Fibroblast of pulmonary artery (primary cell): ENCODE results near the gene EHMT1.
"Not testable (repeated sequence)": the region's sequence is repeated elsewhere in the genome, so short reads cannot be mapped to it uniquely, and the experiment has no call there.

Experiments
- DNase-seq: peaks from one replicate; pipeline ENCODE4 v3.0.0-alpha.2; 2010; ENCODE audit warnings: low read depth
- H3K4me3 ChIP-seq: replicated peaks from 2 replicates; pipeline ENCODE4 v1.5.1; 2011; ENCODE audit warnings: low read depth, mild to moderate bottlenecking, control low read depth, low read length, moderate library complexity
- TF ChIP-seq, protein P1 (sequence below): IDR thresholded peaks from 2 replicates; pipeline ENCODE4 v1.5.1; 2011; ENCODE audit warnings: mild to moderate bottlenecking, control low read depth, low read length, inconsistent platforms; ENCODE audit errors: missing control alignments

The EHMT1 gene

GRCh38 chr9:137717776-137718327 lies 99.0 kb downstream of the EHMT1 start:
- DNase-seq: no peak
- no peak overlapping the region for H3K4me3 ChIP-seq
- TF ChIP-seq, protein P1, sequence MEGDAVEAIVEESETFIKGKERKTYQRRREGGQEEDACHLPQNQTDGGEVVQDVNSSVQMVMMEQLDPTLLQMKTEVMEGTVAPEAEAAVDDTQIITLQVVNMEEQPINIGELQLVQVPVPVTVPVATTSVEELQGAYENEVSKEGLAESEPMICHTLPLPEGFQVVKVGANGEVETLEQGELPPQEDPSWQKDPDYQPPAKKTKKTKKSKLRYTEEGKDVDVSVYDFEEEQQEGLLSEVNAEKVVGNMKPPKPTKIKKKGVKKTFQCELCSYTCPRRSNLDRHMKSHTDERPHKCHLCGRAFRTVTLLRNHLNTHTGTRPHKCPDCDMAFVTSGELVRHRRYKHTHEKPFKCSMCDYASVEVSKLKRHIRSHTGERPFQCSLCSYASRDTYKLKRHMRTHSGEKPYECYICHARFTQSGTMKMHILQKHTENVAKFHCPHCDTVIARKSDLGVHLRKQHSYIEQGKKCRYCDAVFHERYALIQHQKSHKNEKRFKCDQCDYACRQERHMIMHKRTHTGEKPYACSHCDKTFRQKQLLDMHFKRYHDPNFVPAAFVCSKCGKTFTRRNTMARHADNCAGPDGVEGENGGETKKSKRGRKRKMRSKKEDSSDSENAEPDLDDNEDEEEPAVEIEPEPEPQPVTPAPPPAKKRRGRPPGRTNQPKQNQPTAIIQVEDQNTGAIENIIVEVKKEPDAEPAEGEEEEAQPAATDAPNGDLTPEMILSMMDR: no peak

DNA sequence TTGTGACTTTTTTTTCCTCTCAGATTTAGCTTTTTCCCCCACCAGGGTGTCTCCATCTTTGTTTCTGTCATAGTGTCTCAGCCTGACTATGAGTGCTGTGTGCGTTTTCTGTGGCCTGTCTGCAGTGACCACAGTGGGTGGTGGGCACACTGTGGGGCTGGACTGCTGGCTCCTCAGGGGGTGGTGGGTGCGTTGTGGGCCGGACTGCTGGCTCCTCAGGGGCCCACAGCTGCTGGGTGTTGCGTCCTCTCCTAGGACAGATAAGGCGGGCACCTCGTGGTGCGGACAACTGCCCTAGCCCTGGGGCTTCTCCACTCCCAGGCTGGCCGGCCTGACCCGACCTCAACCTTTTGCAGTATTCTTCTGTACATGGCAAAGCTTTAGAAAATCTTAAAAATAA lies 100.4 kb downstream of the EHMT1 start:
- no peak for DNase-seq
- H3K4me3 ChIP-seq: no peak overlapping the region
- TF ChIP-seq, protein P1: no peak

GRCh38 chr9:137720571-137721110 lies 101.8 kb downstream of the EHMT1 start:
- no peak overlapping the region for H3K4me3 ChIP-seq
- no peak for DNase-seq
- TF ChIP-seq, protein P1: no peak

DNA sequence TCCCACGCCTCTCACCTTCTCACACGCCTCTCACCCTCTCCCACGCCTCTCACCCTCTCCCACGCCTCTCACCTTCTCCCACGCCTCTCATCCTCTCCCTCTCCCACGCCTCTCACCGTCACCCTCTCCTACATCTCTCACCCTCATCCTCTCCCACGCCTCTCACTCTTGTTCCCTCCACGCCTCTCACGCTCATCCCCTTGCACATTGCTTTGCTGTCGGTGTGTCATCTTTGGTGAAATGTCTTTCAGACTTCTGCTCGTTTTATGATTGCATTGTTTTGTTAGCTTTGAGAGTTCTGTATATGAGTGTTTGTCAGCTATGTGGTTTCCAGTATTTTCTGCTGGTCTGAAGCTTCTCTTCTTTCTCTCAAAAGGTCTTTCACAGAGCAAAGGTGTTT lies 102.7 kb downstream of the EHMT1 start:
- DNase-seq: no peak
- H3K4me3 ChIP-seq: no peak overlapping the region
- TF ChIP-seq, protein P1: no peak

DNA sequence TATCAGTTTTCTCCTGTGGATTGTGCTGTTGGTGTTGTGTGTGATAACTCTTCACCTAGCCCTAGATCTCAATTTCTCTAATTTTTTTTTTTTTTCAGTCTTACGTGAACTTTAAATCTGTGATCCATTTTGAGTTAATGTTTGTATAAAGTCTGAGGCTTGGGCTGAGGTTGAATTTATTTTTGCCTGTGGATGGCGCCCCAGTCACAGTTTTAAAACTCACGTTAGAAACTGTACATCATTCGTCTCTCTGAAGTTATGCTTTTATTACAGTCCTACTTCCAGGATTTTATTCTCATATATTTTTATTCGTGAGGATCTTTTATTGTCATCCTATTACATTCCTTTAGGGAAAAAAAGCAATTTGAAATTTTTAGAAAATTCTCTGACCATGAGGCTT lies 103.1 kb downstream of the EHMT1 start:
- TF ChIP-seq, protein P1: no peak
- DNase-seq: no peak
- no peak overlapping the region for H3K4me3 ChIP-seq

- TF ChIP-seq, protein P1: no peak
- no peak for DNase-seq
- no peak overlapping the region for H3K4me3 ChIP-seq
Measured at GRCh38 chr9:137722481-137722880, 103.7 kb downstream of the EHMT1 start.

GRCh38 chr9:137723356-137723755 lies 104.6 kb downstream of the EHMT1 start:
- not testable (repeated sequence) for DNase-seq

More at GRCh38 chr9:137723356-137723755, 104.6 kb downstream of the EHMT1 start:
- not testable (repeated sequence) for H3K4me3 ChIP-seq
